OCI-LY3 (cell line): ENCODE data around the gene NMT1.

Source experiments
- H2AFZ ChIP-seq: fragments of 200-600, 300-600 bp; shearing (Covaris generic); 2 replicates; pipeline ENCODE4 v1.6.0; 2014; ENCODE audit warnings: antibody characterized with exemption, low read depth, low read length
- H3K27ac ChIP-seq: fragments of 200-600, 300-600 bp; sonication (generic); 2 replicates; pipeline ENCODE4 v1.5.1; 2014; ENCODE audit warnings: mild to moderate bottlenecking, low read length, moderate library complexity, mixed read lengths
- H3K27me3 ChIP-seq: fragments of 200-600, 300-600 bp; sonication (generic); 2 replicates; pipeline ENCODE4 v1.6.1; 2014; ENCODE audit warnings: low read depth, low read length, mixed read lengths
- H3K36me3 ChIP-seq: fragments of 200-600, 300-600 bp; sonication (generic); replicated peaks from 2 replicates; pipeline ENCODE3; 2014; ENCODE audit warnings: low read depth, low read length, mixed read lengths
- H3K4me1 ChIP-seq: fragments of 300-600, 200-600 bp; sonication (generic); 2 replicates; pipeline ENCODE4 v1.6.1; 2014; ENCODE audit warnings: low read length, mixed read lengths
- H3K4me2 ChIP-seq: fragments of 200-600, 300-600 bp; sonication (generic); 2 replicates; pipeline ENCODE4 v1.6.1; 2014; ENCODE audit warnings: low read length, mixed read lengths
- H3K4me3 ChIP-seq: fragments of 300-600, 200-600 bp; sonication (generic); 2 replicates; pipeline ENCODE4 v1.5.1; 2014; ENCODE audit warnings: antibody characterized with exemption, mild to moderate bottlenecking, low read length, moderate library complexity
- H3K79me2 ChIP-seq: fragments of 300-600, 200-600 bp; shearing (Covaris generic); 2 replicates; pipeline ENCODE4 v1.6.1; 2014; ENCODE audit warnings: mild to moderate bottlenecking, low read length, mixed read lengths
- H3K9ac ChIP-seq: fragments of 300-600, 200-600 bp; shearing (Covaris generic); 2 replicates; pipeline ENCODE4 v1.6.0; 2014; ENCODE audit warnings: mild to moderate bottlenecking, low read length, moderate library complexity
- H3K9me3 ChIP-seq: fragments of 200-600, 300-600 bp; shearing (Covaris generic); 2 replicates; pipeline ENCODE4 v1.6.1; 2014; ENCODE audit warnings: low read length, mixed read lengths; ENCODE audit not compliant: insufficient read depth
- H4K20me1 ChIP-seq: fragments of 200-600, 300-600 bp; sonication (generic); 2 replicates; pipeline ENCODE4 v1.6.1; 2016; ENCODE audit warnings: low read length, mixed read lengths; ENCODE audit not compliant: insufficient read depth
- CTCF ChIP-seq: fragments of 200-600, 300-600 bp; sonication (generic); IDR thresholded peaks from 2 replicates; pipeline ENCODE4 v1.5.1; 2014; ENCODE audit warnings: antibody characterized with exemption, low read length, low read depth
- EZH2phosphoT487 ChIP-seq: fragments of 200-600 bp; shearing (Covaris generic); IDR thresholded peaks from 2 replicates; pipeline ENCODE4 v1.6.1; 2018; ENCODE audit warnings: antibody characterized with exemption, mixed run types, low read depth

Gene NMT1

DNA sequence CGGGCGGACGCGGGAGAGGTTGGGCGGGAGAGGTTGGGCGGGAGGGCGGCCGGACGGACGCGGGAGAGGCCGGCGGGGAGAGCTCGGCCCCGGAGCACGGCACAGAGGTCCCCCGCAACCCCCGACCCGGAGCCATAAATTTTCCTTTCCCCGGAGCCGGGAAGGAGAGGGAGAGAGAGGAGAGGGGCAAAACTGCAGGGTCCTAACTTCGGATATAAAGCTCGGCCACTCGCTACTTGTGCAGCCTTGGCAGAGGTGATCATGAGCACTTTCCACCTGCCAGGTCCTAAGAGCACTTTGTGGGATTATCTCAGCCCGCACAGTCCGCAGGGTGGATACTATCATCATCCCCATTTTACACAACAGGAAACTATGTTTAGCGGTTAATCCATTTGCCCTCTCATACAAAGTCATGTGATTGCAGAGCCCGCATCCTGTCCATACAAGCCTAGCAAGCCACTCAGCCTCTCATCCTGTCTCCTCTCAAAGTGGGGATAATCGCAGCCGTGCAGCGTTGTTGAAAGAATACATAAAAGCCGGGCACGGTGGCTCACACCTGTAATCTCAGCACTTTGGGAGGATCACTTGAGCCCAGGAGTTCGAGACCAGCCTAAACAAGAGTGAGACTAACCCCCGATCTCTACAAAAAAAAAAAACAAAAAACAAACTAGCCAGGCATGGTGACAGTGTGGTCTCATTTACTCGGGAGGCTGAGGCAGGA, 8.9 kb upstream of the NMT1 start:
- peaks cover 11% of the 10 kb centered on the region for H3K4me1 ChIP-seq
- H3K79me2 ChIP-seq, result peaks cover 21% of the 10 kb centered on the region
- H3K4me2 ChIP-seq, result peak overlapping the region; percentile 97
- peak overlapping the region; percentile 91 for H3K9ac ChIP-seq
- peaks cover 4% of the 10 kb centered on the region for H3K36me3 ChIP-seq
- TF ChIP-seq EZH2phosphoT487 (no peak), CTCF (no peak)
- H3K27ac ChIP-seq, result peak overlapping the region; percentile 64
- no peaks in the 10 kb centered on the region for H3K27me3 ChIP-seq
- H3K9me3 ChIP-seq, result no peaks in the 10 kb centered on the region
- H4K20me1 ChIP-seq, result no peaks in the 10 kb centered on the region
- no peak overlapping the region; the same call in 1 of the 2 replicates for H2AFZ ChIP-seq
- peak overlapping the region; percentile 90 for H3K4me3 ChIP-seq

DNA sequence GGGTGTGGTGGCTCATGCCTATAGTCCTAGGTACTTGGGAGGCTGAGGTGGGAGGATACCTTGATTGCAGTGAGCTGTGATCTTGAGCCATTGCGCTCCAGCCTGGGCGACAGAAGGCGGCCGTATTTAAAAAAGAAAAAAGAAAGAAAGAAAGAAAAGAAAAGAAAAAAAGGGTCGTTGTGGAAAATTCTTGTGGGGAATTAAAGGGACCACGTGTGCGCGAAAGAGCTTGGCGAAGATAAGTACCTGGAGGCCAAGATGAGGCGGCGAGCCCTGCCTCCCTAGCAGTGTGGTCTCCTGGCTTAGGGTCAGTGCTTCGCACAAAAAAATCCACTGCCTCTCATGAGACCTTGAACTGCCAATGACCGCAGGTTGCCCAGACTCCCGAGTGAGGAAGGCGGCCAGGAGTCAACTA, 728 bp upstream of the NMT1 start:
- Histone ChIP-seq H3K9me3 (no peaks in the 10 kb centered on the region), H3K36me3 (peaks cover 21% of the 10 kb centered on the region), H3K4me3 (peak overlapping the region; percentile 82), H4K20me1 (0 out of 2 replicates have a peak, but pooled peaks cover 2% of the 10 kb centered on the region), H2AFZ (peak overlapping the region; percentile 44; the same call in 1 of the 2 replicates), H3K27me3 (no peaks in the 10 kb centered on the region), H3K9ac (peak overlapping the region; percentile 88), H3K4me1 (peaks cover 23% of the 10 kb centered on the region), H3K79me2 (peaks cover 63% of the 10 kb centered on the region), H3K27ac (peak overlapping the region; percentile 69), H3K4me2 (peak overlapping the region; percentile 80)
- TF ChIP-seq CTCF, result no peak
- no peak for TF ChIP-seq EZH2phosphoT487

- Histone ChIP-seq H3K4me1 (peaks cover 23% of the 10 kb centered on the region), H3K27me3 (no peaks in the 10 kb centered on the region), H3K9ac (peak overlapping the region; percentile 92), H3K27ac (peak overlapping the region; percentile 86), H3K36me3 (peaks cover 24% of the 10 kb centered on the region), H3K79me2 (peaks cover 76% of the 10 kb centered on the region), H3K4me3 (peak overlapping the region; percentile 82), H2AFZ (no peak overlapping the region), H3K4me2 (peak overlapping the region; percentile 84), H3K9me3 (no peaks in the 10 kb centered on the region), H4K20me1 (peaks cover 3% of the 10 kb centered on the region; the same call in 1 of the 2 replicates)
- TF ChIP-seq EZH2phosphoT487, result no peak
- no peak for TF ChIP-seq CTCF
Measured at GRCh38 chr17:45061606-45062205, 589 bp downstream of the NMT1 start.

DNA sequence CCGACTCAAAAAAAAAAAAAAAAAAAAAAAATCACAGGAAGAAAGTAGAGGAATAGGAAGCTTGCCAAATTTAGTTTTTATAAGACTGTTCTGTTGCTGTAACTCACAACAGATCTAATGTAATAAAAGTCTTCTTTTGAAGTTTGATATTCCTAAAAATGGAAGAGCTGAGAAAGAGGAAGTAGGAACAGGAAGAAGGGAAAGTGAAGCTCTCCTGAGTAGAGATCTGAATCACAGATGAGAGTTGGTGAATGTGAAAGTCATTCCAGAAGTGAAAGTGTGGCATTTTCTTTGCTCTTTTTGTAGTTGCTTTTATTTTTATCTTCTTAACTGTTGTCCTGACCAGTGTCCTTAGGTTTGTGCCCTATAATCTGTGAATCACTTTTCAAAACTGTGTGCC, 2.1 kb downstream of the NMT1 start:
- Histone ChIP-seq H2AFZ (no peak overlapping the region), H3K79me2 (peaks cover 91% of the 10 kb centered on the region), H3K27me3 (no peaks in the 10 kb centered on the region), H3K4me3 (peak overlapping the region; percentile 82), H3K4me1 (peaks cover 23% of the 10 kb centered on the region), H3K4me2 (peak overlapping the region; percentile 84), H3K27ac (peak overlapping the region; percentile 86), H3K9ac (peak overlapping the region; percentile 33; the same call in 1 of the 2 replicates), H3K9me3 (no peaks in the 10 kb centered on the region), H3K36me3 (peaks cover 39% of the 10 kb centered on the region), H4K20me1 (peaks cover 12% of the 10 kb centered on the region; the same call in 1 of the 2 replicates)
- TF ChIP-seq EZH2phosphoT487 (no peak), CTCF (no peak)
